GM13976 (cell line): ENCODE results near the gene NLRP14.

ENCODE experiments used
- DNase-seq: peaks from one replicate; pipeline ENCODE4 v3.0.0; 2012; ENCODE audit warnings: low spot score
- in situ Hi-C: fragments of 300-500 bp; cut with MboI; formaldehyde crosslinking; loops from one replicate; pipeline ENCODE4 v1.12.0; 2022; ENCODE audit warnings: low sequenced_read_pairs, mixed read lengths, inconsistent platforms; ENCODE audit not compliant: unreplicated experiment
- TF ChIP-seq, protein P1 (sequence below): IDR thresholded peaks from 2 replicates; pipeline ENCODE4 v1.5.1; 2012; ENCODE audit warnings: borderline replicate concordance, mild to moderate bottlenecking; ENCODE audit not compliant: insufficient read depth; ENCODE audit errors: extremely low read depth, missing control alignments, control extremely low read depth

Gene NLRP14

DNA sequence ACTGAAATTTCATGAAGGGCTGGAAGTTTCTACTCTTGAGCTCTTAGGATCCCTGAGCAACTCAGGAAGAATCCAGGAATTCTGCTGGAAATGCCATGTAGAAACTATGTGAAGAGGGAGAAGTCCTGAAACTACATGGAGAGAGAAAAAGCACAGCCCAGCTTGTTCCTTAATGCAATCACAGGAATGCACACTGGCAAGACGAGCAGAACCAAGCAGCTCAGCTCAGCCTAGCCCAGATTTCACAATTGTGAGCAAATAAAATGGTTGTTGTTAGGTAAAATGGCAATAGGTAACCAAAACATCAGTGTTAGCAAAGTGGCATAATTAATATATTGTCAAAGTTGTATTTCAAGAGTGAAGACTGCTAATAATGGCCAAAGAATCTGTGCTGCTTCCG, 28.3 kb upstream of the NLRP14 start:
- TF ChIP-seq, protein P1, sequence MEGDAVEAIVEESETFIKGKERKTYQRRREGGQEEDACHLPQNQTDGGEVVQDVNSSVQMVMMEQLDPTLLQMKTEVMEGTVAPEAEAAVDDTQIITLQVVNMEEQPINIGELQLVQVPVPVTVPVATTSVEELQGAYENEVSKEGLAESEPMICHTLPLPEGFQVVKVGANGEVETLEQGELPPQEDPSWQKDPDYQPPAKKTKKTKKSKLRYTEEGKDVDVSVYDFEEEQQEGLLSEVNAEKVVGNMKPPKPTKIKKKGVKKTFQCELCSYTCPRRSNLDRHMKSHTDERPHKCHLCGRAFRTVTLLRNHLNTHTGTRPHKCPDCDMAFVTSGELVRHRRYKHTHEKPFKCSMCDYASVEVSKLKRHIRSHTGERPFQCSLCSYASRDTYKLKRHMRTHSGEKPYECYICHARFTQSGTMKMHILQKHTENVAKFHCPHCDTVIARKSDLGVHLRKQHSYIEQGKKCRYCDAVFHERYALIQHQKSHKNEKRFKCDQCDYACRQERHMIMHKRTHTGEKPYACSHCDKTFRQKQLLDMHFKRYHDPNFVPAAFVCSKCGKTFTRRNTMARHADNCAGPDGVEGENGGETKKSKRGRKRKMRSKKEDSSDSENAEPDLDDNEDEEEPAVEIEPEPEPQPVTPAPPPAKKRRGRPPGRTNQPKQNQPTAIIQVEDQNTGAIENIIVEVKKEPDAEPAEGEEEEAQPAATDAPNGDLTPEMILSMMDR, result no peak
- no peak for DNase-seq
- in situ Hi-C loops, result no loop called here

DNA sequence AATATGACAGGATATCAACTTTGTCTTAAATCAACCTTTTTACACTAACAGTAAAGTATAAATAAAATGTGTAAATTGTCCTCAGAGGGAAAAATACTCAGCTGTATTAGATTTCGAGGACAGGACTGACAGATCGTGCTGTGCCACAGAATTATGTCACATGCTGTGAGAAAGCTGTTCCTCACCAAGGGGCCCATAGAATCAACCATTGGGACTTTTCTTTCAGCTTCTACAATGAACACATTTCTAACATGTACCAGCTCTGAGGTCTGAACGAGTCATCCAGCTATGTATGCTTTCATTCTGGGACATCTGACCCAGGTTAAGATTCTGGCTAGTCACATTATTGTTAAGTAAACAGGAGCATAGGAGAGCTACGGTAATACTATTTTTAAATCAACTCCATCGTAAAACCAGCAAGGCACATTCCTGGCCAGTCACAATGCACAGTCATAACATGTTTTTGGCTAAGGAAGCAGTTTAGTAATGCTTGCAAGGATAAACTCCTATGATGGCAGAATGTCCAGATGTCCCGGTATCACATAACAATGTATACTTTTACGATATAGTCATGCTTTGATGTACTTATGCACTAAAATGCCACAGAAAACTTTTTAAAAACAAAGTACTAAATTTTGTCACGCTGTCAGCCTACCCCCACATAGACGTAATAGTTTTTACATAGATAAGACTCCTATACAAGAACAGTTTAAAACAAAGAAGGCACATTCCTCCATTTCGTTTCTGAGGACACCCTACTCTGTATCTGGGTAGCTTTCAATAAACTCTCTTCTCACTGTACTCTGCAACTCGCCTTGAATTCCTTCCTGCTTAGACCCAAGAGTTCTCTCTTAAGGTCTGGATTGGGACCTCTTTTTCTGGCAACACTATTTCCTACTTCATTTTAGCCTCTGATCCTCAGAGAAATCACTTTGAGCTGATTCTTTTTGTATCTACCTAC, 27.5 kb upstream of the NLRP14 start:
- TF ChIP-seq, protein P1, result no peak

DNA sequence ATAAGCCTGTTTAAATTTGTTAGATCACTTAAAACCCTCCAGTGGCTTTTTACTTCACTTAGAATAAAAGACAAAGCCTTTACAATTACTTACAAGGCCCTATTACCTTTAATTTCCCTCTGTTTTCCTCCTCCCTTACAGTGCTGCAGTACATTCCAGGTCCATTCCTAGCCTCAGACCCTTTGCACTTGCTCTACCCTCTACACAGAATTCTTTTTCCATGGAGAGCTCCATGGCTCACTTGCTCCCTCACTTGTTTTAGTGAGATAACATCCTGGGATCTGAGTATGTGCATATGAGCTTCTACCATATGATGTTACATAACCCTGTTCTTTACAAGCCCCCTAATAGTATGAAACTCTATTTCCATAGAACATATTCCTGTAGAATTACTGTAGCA, 24.6 kb upstream of the NLRP14 start:
- TF ChIP-seq, protein P1, result no peak
- DNase-seq, result no peak
- in situ Hi-C loops, result no loop called here

More for the DNA sequence above, 27.5 kb upstream of the NLRP14 start:
- in situ Hi-C loops, result no loop called here
- no peak for DNase-seq

DNA sequence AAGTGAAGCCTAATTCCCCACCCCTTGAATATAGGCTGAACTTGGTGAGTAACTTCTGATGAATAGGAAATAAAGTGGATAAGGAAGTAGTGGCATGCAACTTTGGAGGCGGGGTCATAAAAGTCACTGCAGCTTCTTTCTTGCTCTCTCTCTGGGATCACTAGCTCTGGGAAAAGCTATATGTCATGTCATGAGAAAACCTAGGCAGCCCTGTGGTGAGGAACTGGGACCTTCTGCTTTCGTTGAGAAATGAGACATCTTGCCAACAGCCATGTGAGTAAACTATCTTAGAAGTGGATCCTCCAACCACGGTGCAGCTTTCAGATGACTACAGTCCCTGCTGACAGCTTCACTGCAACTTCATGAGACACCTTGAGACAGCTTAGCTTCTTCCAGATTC, 15.8 kb upstream of the NLRP14 start:
- TF ChIP-seq, protein P1, result no peak
- in situ Hi-C loops, result no loop called here
- DNase-seq, result no peak

DNA sequence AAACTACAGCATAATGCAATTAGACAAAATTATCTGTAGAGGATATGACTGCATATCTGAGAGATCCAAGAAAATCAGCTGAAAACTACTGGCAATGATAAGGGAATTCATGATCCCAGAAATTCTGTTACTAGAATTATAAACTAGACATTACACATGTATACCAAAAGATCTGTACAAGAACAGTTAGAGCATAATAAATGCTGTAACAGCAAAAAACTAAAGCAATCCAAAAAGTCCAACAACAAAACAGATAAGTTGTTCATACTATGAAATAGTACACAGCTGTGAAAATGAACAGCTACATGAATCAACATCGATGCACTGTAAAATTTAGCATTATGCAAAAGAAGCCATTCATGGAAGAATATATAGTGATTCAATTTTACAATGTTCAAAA, 6.2 kb upstream of the NLRP14 start:
- in situ Hi-C loops, result no loop called here
- DNase-seq, result no peak
- TF ChIP-seq, protein P1, result no peak

DNA sequence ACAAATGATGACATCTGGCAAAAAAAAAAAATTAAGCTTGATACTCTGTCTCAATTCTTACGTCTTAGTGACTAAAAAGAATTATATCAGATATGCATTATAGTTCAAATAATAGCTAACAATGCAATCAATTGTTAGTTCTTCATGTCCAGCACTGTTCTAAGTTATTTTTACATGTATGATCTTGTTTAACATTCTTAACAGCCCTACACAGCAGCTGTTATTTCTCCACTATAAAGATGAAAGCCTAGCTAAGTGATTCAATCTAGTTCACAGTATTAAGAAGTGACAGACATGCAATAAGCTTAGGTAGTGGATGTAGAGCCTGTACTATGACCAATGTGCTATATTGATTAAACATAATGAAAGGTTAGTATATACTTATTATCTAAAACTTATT, 4.3 kb upstream of the NLRP14 start:
- TF ChIP-seq, protein P1, result no peak
- in situ Hi-C loops, result no loop called here
- DNase-seq, result no peak
